HG02970 (cell line): ENCODE results near the gene DMD.
"Not testable (repeated sequence)": the region's sequence is repeated elsewhere in the genome, so short reads cannot be mapped to it uniquely, and the experiment has no call there.

Experiments
- ATAC-seq: cut with Tn5 transposase; IDR thresholded peaks from one replicate; pipeline ENCODE4 v1.9.1; 2021; ENCODE audit warnings: mild to moderate bottlenecking, moderate library complexity, moderate number of reproducible peaks; ENCODE audit not compliant: unreplicated experiment, low FRiP score

Gene DMD

DNA sequence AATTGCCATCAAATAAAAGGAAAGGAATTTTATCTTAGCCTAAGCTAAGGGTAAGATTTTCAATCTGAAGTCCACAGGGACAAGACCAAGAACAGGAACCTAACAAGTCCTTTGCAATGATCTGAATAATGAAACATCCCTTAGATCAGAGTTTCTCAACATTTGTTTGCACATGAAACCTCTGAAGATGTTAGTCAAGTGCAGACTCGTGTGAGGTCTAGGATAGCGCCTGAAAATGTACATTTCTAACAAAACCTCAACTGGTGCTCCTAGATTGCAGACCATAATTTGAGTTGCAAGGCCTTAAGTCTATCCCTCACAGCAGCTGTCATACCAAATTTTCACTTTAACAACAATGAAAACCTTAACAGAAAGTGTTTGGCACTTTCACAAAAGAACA is 337.6 kb downstream of the DMD start:
- ATAC-seq, result no peak

DNA sequence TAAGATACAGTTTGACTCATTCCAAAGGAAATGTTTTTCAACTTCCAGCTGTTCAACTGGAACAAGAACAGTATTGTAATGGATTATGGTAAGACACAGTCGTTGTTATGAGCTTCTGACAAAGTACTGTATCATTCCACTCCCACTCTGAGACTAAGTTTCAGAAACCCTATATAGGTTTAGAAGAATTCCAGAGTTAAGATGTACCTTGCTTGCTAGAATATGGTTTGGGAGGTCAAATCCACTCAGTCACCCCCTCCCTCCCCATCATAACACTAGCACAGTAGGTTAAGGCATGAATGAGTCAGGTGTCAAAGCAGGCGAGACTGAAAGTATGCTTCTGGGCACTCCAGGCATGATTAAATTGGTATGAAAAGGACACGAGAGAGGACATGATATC is 339.7 kb downstream of the DMD start:
- no peak for ATAC-seq

DNA sequence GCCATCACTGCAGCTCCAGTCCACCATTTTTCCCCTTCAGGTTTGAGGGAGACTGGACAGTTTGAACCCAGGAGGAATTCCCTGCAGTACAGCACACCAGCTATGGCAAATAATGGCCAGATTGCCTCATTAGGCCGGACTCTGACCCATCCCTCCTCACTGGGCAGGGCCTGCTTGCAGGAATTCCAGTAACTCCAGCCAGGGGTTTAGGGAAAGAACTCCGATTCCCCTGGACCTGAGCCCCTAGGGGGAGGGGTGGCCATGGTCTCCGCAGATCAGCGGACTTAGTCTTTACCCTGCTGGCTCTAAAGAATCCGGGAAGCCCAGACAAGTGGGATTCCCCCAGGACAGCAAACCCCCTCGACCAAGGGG is 342.8 kb downstream of the DMD start:
- no peak for ATAC-seq

DNA sequence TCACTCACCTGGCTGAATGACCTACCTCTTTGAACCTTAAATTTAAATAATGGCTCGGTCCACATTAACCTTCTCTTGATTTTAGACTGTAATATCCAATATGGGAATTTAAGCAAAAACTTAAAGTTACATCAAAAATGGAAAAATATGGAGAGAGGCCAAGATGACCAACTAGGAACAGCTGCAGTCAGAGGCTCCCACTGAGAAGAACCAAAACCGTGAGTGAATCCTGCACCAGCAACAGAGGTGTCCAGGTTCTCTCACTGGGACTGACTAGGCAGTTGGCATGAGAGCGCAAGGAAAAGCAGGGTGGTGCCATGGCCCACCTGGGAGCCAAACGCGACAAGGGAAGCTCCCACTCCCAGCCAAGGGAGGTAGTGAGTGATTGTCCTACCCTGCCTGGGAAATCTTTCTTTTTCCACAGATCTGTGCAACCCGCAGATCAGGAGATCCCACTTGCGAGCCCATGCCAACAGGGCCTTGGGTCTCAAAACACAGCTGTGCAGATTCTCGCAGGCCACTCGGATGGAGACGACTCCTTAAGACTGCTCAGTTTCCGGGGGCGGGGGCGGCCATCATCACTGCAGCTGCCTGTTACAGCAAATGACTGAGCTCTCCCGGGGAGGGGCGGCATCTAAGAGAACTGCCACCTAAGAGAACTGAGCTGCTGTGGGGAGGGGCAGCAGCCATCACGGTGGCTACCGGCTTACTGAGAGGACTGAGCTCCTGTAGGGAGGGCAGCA is 343.4 kb downstream of the DMD start:
- no peak for ATAC-seq

DNA sequence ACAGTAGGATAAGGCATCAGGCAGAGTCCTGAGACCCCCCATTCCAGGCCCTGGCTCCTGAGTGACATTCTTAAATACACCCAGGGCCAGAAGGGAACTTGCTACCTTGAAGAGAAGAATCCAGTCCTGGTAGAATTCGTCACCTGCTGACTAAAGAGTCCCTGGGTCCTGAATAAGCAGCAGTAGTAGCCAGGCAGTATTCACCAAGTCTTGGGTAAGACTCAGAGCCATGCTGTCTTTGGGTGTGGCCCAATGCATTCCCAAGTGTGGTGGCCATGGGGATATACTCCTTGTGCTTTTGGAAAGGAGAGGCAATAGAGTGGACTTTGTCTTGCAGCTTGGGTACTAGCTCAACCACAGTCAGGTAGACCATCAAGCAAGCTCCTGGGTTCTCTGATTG is 359.1 kb downstream of the DMD start:
- no peak for ATAC-seq

DNA sequence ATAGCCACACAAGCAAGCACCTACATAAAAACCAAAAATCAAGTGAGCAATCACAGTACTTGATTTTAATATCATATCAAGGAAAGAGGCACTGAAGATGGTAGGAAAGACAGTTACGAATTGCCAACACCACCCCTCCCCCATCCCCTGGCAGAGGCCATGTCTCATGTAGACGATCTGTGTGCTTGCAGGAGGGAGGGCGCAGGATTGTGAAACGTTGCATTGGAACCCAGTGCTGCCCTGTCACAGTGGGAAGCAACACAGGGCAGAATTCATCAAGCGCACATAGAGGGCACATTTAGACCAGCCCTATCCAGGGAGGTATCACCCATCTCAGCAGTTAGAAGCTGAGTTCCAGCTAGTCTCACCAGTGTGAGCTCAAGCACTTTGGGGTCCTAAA is 359.8 kb downstream of the DMD start:
- no peak for ATAC-seq

DNA sequence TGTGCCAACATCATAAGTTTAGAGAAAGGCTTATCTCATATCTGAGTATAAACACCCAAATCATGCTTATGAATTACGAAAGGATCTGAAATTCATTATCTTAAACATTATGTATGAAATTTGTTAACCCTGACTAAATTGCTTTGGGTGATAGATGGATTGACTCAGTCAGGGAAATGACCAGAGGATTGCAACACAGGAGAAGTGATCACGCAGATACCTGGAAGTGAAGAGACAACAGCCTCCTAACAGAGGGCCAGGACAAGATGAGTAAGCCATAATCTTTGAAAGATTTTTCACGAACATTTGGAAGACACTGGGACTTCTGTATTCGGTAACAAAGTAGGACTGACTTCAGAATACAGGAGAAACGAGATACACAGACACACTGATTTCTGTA is 363.4 kb downstream of the DMD start:
- ATAC-seq, result no peak

DNA sequence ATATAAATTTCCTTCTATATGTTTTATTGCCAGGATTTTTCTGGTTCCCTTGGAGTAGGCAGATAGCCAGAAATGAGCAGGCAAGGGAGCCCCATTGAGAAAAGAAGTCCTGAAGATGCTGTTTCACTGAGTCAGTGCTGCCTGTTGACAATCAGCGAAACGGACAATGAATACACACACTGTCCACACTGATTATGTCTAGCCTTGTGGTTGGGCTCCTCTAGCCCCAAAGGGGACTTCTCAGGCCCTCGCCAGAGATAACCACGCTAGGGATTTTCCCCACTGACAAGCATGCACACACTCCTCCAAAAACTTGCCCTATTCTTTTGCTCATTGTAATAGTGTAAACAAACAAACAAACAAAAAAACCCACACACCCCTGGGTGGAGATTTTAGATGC is 369.3 kb downstream of the DMD start:
- ATAC-seq, result no peak

DNA sequence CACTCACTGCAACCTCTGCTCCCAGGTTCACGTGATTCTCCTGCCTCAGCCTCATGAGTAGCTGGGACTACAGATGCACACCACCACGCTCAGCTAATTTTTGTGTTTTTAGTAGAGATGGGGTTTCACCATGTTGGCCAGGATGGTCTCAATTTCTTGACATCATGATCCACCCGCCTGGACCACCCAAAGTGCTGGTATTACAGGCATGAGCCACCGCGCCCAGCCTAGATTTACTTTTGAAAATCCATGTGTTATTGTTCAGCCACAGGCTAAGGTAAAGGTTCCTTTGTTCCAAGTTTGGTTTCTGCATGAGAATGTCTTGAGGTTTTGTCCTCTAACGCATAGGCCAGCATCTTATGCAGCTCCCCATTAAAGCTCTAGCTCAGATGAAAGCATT is 371.6 kb downstream of the DMD start:
- no peak for ATAC-seq

DNA sequence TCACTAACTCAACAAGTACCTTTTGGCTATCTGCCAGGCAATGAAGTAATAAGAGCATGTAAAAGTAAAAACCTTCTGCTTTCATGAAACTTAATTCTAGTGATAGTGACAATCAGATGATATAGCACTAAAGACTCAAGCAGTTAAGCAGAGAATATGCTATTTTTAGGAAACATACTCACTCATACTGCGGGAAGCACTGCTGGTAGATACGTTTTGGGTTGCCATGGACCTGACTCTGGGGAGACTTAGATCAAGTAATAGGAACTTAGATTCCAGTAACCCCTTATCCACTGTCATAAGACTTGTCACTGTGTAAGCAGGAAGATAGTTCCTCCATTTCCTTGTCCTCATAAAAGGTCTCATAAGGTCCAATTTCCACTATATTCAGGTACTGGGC is 386.3 kb downstream of the DMD start:
- no peak for ATAC-seq

DNA sequence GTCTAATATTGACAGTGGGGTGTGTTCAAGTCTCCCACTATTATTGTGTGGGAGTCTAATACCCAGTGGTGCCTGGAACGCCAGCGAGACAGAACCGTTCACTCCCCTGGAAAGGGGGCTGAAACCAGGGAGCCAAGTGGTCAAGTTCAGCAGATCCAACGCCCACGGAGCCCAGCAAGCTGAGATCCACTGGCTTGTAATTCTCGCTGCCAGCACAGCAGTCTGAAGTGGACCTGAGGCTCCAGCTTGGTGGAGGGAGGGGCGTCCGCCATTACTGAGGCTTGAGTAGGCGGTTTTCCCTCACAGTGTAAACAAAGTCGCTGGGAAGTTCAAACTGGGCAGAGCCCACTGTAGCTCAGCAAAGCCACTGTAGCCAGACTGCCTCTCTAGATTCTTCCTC is 407.3 kb downstream of the DMD start:
- no peak for ATAC-seq

DNA sequence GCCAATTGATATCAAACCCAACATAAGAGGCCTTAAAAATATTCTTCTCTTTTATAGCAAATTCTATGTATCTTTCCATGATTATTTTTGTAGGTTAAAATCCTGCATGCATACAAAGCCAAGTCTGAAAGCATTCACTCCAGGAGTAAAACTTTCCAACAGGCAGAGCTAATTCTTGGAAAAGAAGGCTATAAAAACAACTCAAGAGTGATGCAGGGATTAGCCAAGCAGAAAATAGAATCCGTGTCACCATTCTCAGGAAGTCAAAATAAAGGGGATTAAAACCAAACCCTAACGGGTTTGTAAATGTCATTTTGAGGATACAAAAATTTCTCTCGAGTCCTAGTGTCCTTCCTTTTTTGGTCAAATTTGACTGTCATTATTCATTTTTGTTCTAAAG is 412.4 kb downstream of the DMD start:
- ATAC-seq, result no peak

DNA sequence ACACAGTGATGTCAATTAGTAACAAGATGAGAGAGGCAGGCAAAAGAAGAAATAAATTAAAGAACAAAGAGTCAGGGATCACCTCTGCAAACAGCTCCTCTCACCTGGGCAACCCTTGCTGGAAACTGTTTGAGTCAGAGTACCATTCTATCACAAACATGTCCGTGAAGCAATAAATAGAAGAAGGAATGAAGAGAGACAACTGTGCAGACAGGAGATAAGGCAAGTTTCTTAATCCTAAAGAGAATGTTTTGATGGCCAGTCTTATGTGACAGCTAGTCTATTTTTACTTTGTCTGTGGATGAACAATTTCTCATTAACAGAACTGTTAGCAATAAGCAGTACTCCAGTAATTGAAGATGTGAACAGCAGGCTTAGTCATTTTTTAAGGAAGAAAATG is 422.4 kb downstream of the DMD start:
- no peak for ATAC-seq

DNA sequence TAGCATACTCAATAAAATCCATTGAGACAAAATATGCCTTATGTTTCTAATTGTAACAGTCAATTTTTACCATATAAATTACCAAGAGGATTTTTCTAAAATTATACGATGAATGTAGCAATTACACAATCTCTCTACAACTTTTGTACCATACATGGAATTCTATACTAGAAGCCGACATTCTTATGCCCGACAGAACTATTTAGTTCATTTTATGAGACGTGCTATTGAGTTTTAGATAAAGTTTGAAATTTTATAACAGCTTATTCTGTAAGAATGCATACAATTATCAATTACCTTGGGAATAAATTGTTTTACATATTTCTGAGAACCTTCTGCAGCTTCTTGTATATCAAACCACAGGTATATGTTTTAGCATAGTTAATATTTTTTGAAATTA is 431.2 kb downstream of the DMD start:
- no peak for ATAC-seq

DNA sequence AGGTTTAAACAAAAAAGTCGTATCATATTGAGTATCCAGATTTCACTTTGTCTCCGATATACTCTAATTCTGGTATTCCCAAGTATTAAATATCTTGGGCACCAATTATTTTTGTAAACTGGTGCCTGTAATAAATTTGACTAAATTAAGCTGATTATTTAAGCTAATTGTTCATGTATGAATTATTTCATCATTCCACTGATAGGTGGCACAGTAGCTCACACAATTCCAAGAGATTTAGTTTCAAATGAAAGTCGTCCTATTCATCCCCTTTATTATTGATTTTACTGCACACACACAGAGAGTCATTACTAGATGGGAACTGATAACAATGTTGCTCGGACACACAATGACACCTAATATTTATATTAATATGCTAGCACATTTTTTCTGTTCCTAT is 432.4 kb downstream of the DMD start:
- ATAC-seq, result no peak

DNA sequence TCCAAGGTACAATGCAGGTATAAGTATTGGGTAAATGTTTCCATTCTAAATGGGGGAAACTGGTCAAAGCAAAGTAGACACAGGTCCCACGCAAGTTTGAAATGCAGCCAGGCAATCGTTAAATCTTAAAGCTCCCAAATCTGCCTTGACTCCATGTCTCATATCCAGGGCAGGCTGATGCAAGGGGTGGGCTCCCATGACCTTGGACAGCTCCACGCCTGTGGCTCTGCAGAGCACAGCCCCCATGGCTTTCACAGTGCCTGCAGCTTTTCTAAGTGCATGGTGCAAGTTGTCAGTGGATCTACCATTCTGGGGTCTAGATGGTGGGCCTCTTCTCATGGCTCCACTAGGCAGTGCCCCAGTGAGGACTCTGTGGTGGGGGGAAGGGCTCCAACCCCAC is 436.4 kb downstream of the DMD start:
- no peak for ATAC-seq

DNA sequence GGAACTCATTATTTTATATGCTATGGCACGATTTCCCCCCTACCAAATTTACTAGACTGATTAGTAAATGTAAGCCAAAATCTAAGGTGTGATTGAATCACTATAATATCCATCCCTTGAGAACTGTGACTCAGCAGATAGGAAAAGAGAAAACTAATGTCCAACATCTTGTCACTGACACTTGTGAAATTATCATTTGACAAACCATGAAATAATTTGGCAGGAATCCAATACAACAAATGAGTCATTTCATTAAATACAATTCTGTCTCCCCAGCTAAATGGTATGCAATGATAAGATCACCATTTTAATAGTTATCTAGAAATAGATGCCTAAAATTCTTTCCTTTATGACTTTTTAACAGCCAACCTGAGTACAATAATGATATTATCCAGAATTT is 462.3 kb downstream of the DMD start:
- ATAC-seq, result no peak

DNA sequence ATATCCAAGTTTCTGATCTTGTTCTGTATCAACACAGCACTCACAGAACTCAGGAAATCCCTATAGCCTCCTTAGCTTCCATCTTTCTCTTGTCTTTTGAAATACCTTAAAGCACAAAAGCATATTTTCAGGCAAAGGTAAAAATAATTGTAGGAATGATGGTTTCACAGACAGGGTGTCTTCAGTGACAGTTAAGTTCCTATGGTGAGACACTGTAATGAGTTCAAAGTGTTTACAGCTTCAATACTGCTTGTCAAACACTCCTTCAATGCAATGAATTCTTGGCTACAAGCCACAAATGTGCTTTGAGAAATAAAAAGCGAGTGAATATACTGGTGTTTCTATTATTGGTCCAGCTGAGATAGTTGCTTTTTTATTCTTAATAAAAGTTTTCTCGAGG is 466.0 kb downstream of the DMD start:
- no peak for ATAC-seq

DNA sequence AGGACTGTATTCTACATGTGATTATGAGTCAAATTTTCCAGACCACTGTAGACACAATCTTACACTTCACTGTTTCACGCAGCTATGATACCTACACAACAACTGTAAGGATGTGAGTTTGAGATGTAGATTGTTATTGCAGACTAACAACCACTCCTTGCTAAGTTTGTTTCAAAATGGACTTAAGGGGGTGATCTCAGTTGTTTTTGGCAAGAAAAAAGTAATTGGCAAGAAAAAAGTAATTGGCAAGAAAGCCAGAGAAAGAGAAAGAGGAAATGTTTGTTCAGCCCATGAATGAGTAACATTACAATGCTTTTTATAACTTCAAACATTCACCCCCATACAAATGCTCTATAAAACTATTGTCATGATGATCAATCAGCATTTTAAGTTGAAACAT is 466.4 kb downstream of the DMD start:
- ATAC-seq, result no peak

DNA sequence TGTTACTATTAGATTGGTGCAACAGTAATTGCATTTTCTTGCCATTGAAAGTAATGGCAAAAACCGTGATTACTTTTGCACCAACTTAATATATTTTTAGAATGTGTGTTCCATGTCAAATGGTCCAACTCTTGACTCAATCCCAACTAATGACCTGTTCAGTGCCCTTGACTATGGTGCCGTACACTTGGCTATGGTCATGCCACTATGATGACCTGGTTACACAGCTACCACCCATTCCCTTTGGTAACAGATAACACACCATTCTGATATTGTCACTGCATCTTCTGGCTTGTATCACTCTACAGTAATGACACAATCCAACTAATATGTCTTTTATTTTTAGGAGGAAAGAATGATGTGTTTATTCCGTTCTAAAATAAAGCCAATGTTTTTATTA is 469.4 kb downstream of the DMD start:
- no peak for ATAC-seq

DNA sequence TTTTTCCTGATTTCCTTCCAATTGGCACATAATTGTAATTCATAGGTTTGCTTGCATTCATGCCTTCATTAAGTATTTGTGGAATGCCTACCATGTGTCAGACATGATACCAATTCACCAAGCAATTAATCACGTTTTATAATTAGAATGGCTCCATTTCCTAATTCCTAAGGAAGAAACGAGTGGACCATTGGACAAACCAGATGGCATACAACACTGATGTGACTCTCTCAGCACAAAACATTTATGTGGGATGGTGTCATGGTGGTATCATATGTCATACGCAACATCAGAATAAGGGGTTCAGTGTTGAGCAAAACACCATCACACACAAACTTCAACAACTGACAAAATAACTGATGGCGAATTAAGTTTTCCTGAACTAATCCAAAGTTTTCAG is 502.8 kb downstream of the DMD start:
- no peak for ATAC-seq

DNA sequence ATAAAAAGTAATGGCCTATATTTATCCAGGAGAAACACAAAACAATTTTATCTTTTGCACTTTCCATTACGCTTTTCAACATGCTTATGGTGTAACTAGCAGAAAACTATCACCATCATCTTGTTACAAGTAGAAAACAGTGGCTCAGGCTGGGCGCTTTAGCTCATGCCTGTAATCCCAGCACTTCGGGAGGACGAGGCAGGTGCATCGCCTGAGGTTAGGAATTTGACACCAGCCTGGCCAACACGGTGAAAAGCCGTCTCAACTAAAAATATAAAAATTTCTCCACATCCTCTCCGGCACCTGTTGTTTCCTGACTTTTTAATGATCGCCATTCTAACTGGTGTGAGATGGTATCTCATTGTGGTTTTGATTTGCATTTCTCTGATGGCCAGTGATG is 506.0 kb downstream of the DMD start:
- not testable (repeated sequence) for ATAC-seq

DNA sequence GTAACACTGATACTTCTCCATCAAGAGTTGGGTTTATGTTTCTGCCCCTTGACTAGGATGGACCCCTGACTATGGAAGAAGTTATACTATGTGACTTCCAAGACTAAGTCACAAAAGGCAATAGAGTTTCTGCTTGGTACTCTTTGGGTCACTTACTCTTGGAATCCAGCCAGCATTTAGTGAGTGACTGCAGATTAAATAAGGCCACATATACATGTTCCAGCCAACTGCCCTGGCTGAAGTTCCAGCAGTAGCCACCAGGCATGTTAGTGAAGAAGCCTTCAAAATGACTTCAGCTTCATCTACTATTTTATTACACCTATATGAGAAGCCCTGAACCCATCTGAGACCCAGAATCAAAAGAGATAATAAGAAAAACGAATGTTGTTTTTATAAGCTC is 524.0 kb downstream of the DMD start:
- ATAC-seq, result no peak
